K562 (cell line): ENCODE data around the gene ARL3. TPM values are rescaled to one million over a fixed set of nuclear protein-coding genes. Genes with fewer than 3 reads are reported as not detected.

Experiments
- ATF3 ChIP-seq, 2 experiments: fragments of 450-650 bp in 1 of 2; sonication (generic) in 1 of 2; formaldehyde crosslinking in 1 of 2; IDR thresholded peaks in 1 of 2; conservative IDR thresholded peaks in 1 of 2; 2 replicates each; pipeline versions ENCODE4 v1.6.1 to v1.8.1; 2016 to 2023; ENCODE audit warnings: mild to moderate bottlenecking in 2 of 2, moderate library complexity in 2 of 2, inconsistent platforms in 1 of 2, missing genetic modification reagents in 1 of 2
- BRF1 ChIP-seq: IDR thresholded peaks from 3 replicates; pipeline ENCODE4 v1.6.1; 2011; ENCODE audit warnings: borderline replicate concordance, mild to moderate bottlenecking; ENCODE audit not compliant: insufficient read length; ENCODE audit errors: extremely low read depth
- CGGBP1 ChIP-seq: fragments of 250-450 bp; sonication (Bioruptor Pico); IDR thresholded peaks from 2 replicates; pipeline ENCODE4 v1.9.0; 2021; ENCODE audit warnings: mild to moderate bottlenecking
- CHD2 ChIP-seq: IDR thresholded peaks from 2 replicates; pipeline ENCODE4 v1.6.1; 2011; ENCODE audit warnings: low read depth, low read length
- GABPB2 ChIP-seq: fragments of 250-450 bp; sonication (Bioruptor Pico); conservative IDR thresholded peaks from 2 replicates; pipeline ENCODE4 v1.5.1; 2021; ENCODE audit warnings: mild to moderate bottlenecking
- HDAC2 ChIP-seq: fragments of 450-650 bp; IDR thresholded peaks from 2 replicates; pipeline ENCODE4 v1.6.1; 2016; ENCODE audit warnings: mild to moderate bottlenecking
- KAT8 ChIP-seq: fragments of 450-650 bp; IDR thresholded peaks from 2 replicates; pipeline ENCODE4 v1.6.1; 2016; ENCODE audit warnings: low read depth, mild to moderate bottlenecking
- L3MBTL2 ChIP-seq: fragments of 450-650 bp; IDR thresholded peaks from 2 replicates; pipeline ENCODE4 v1.6.1; 2016; ENCODE audit warnings: mild to moderate bottlenecking, moderate library complexity
- MED1 ChIP-seq: sonication (generic); formaldehyde crosslinking; IDR thresholded peaks from 2 replicates; pipeline ENCODE4 v1.8.1; 2023; ENCODE audit warnings: missing genetic modification reagents, borderline replicate concordance
- MLLT1 ChIP-seq, 2 experiments: fragments of 450-650 bp; IDR thresholded peaks; 2 replicates each; pipeline ENCODE4 v1.6.1; 2016
- NFIC ChIP-seq: fragments of 450-650 bp; IDR thresholded peaks from 2 replicates; pipeline ENCODE4 v1.6.1; 2017; ENCODE audit warnings: mild to moderate bottlenecking, inconsistent platforms
- PRDM10 ChIP-seq: fragments of 450-650 bp; IDR thresholded peaks from 2 replicates; pipeline ENCODE4 v1.6.1; 2018; ENCODE audit not compliant: partially characterized antibody
- RNF2 ChIP-seq: sonication (generic); IDR thresholded peaks from 2 replicates; pipeline ENCODE4 v1.6.1; 2016
- RREB1 ChIP-seq: fragments of 250-450 bp; sonication (Bioruptor Pico); IDR thresholded peaks from 2 replicates; pipeline ENCODE4 v1.4.0; 2020
- TBL1XR1 ChIP-seq, 2 experiments: IDR thresholded peaks; 2 replicates each; pipeline ENCODE4 v1.6.1; 2012; ENCODE audit warnings: improper control_type of control experiment in 2 of 2, low read length in 2 of 2, mild to moderate bottlenecking in 1 of 2
- ZBED1 ChIP-seq: IDR thresholded peaks from 2 replicates; pipeline ENCODE4 v1.6.1; 2014
- ZC3H8 ChIP-seq: fragments of 450-650 bp; IDR thresholded peaks from 2 replicates; pipeline ENCODE4 v1.6.1; 2017
- ZNF212 ChIP-seq: fragments of 450-650 bp; formaldehyde crosslinking; IDR thresholded peaks from 2 replicates; pipeline ENCODE4 v1.4.0; 2020; ENCODE audit warnings: mild to moderate bottlenecking
- polyA plus RNA-seq, 8 experiments: library from polyadenylated mRNA; depleted of rRNA in 4 of 8; stranded (reverse) in 5 of 8; unstranded in 3 of 8; fragments of >200 nt; fragmentation: Nextera tagmentation in 2 of 8; fragmentation: Illumina TruSeq in 1 of 8; extraction: Ambion mirVana in 2 of 8; extraction: Trizol in 1 of 8; gene quantifications; 2 replicates each; pipeline versions ENCODE4 v1.2.1 to v1.2.3, GENCODE V29; 2011 to 2014; ENCODE audit warnings: inconsistent platforms in 1 of 8, missing spikeins in 1 of 8
- total RNA-seq, 7 experiments: library from RNA; depleted of rRNA in 6 of 7; stranded (reverse); fragments of >200 nt in 6 of 7; fragmentation: Illumina TruSeq in 2 of 7; extraction: Trizol in 2 of 7; gene quantifications; 2 replicates each; pipeline versions ENCODE4 v1.2.1 to v1.2.3, GENCODE V29; 2011 to 2021; ENCODE audit warnings: low replicate concordance in 1 of 7

The ARL3 gene
- total and polyA plus RNA-seq, 9 of the 15 experiments (the other 6 are each of a cell fraction or from before 2014, with no cell fraction given) = 2.9 to 8.9 (median 4.8) TPM

GRCh38 chr10:102763037-102763607 lies 48.9 kb upstream of the ARL3 start (continued):
- TF ChIP-seq MLLT1 (IDR thresholded peaks at IDR 0.05) = no peak
- no peak for TF ChIP-seq PRDM10
- TF ChIP-seq BRF1 = no peak
- TF ChIP-seq CGGBP1 = no peak
- TF ChIP-seq KAT8 = no peak
- TF ChIP-seq MED1 (CRISPR knock-in tag) = no peak
- no peak for TF ChIP-seq RNF2
- peak; percentile 63; the same call in 1 of the 2 replicates for TF ChIP-seq NFIC
- no peak; the same call in 1 of the 2 replicates for TF ChIP-seq L3MBTL2
- TF ChIP-seq ZC3H8 = no peak
- no peak for TF ChIP-seq GABPB2
- TF ChIP-seq RREB1 (CRISPR knock-in tag) = no peak
- TF ChIP-seq CHD2 = no peak
- peak; percentile 64 for TF ChIP-seq HDAC2
- TF ChIP-seq ATF3 (IDR thresholded peaks at IDR 0.05) = peak; percentile 61
- TF ChIP-seq ATF3 (CRISPR knock-in tag; conservative IDR thresholded peaks at IDR 0.05) = no peak
- peak in 1 of 2 experiments; percentile 55; a peak in 1 of 4 replicates for TF ChIP-seq TBL1XR1 (IDR thresholded peaks at IDR 0.05; ENCODE audit: low read length in 2 of 2)
- no peak for TF ChIP-seq ZBED1
- TF ChIP-seq ZNF212 (CRISPR knock-in tag) = no peak
